HepG2 (cell line): ENCODE results near the gene EPC1. TPM values are rescaled to one million over a fixed set of nuclear protein-coding genes. Genes with fewer than 3 reads are reported as not detected.

ENCODE experiments used
- ELF1 ChIP-seq: sonication (generic); formaldehyde crosslinking; IDR thresholded peaks from 2 replicates; pipeline ENCODE4 v1.4.0; 2020; ENCODE audit warnings: missing genetic modification reagents
- HNF1A ChIP-seq, 2 experiments: sonication (generic) in 1 of 2; formaldehyde crosslinking in 1 of 2; IDR thresholded peaks; 2 replicates each; pipeline versions ENCODE4 v1.4.0 to v1.6.1; 2016 to 2020; ENCODE audit warnings: borderline replicate concordance in 1 of 2, low read depth in 1 of 2, mild to moderate bottlenecking in 1 of 2, missing genetic modification reagents in 1 of 2
- ISL2 ChIP-seq: sonication (generic); formaldehyde crosslinking; IDR thresholded peaks from 2 replicates; pipeline ENCODE4 v1.5.0; 2020; ENCODE audit warnings: missing genetic modification reagents
- MAFF ChIP-seq: IDR thresholded peaks from 2 replicates; pipeline ENCODE4 v1.6.1; 2011; ENCODE audit warnings: low read depth, low read length, improper control_type of control experiment
- MAX ChIP-seq: IDR thresholded peaks from 2 replicates; pipeline ENCODE4 v1.6.1; 2012; ENCODE audit warnings: inconsistent platforms
- POLR2AphosphoS5 ChIP-seq: IDR thresholded peaks from 2 replicates; pipeline ENCODE4 v1.6.1; 2012; ENCODE audit warnings: low read depth, low read length
- SALL2 ChIP-seq: sonication (generic); formaldehyde crosslinking; IDR thresholded peaks from 2 replicates; pipeline ENCODE4 v1.8.1; 2023; ENCODE audit warnings: mild to moderate bottlenecking, missing genetic modification reagents, inconsistent platforms
- YEATS4 ChIP-seq: sonication (generic); formaldehyde crosslinking; IDR thresholded peaks from 2 replicates; pipeline ENCODE4 v1.4.0; 2020; ENCODE audit warnings: missing genetic modification reagents, borderline replicate concordance
- ZBTB40 ChIP-seq, 2 experiments: fragments of 450-650 bp in 1 of 2; sonication (generic) in 1 of 2; formaldehyde crosslinking in 1 of 2; IDR thresholded peaks; 2 replicates each; pipeline versions ENCODE4 v1.6.1 to v1.8.0; 2016 to 2022; ENCODE audit warnings: antibody characterized with exemption in 1 of 2, mild to moderate bottlenecking in 1 of 2, missing genetic modification reagents in 1 of 2
- ZMYM3 ChIP-seq: sonication (generic); formaldehyde crosslinking; IDR thresholded peaks from 2 replicates; pipeline ENCODE4 v1.5.1; 2020; ENCODE audit warnings: mild to moderate bottlenecking, missing genetic modification reagents
- ZNF335 ChIP-seq: sonication (generic); formaldehyde crosslinking; IDR thresholded peaks from 2 replicates; pipeline ENCODE4 v1.4.0; 2020; ENCODE audit warnings: missing genetic modification reagents
- polyA plus RNA-seq, 8 experiments: library from polyadenylated mRNA; depleted of rRNA in 3 of 8; stranded (reverse) in 7 of 8; unstranded in 1 of 8; fragments of >200 nt; fragmentation: Illumina TruSeq in 4 of 8; extraction: Trizol in 4 of 8; gene quantifications; 2 replicates each; pipeline versions ENCODE4 v1.2.1 to v1.2.3, GENCODE V29; 2011 to 2016; ENCODE audit warnings: low read depth in 4 of 8, missing spikeins in 1 of 8, mixed read lengths in 1 of 8; ENCODE audit not compliant: insufficient read depth in 1 of 8
- total RNA-seq, 5 experiments: library from RNA; depleted of rRNA; stranded (reverse); fragments of >200 nt; fragmentation: Illumina TruSeq; extraction: Trizol; gene quantifications; 2 replicates each; pipeline ENCODE4 v1.2.3, GENCODE V29; 2016; ENCODE audit warnings: low read depth in 1 of 5

Gene EPC1
- total and polyA plus RNA-seq, 2 of the 13 experiments (the other 11 are each of a cell fraction or from before 2014, with no cell fraction given): 28.7 to 44.2 TPM

GRCh38 chr10:32378363-32379317 lies 31.7 kb upstream of the EPC1 start (continued):
- TF ChIP-seq HNF1A (IDR thresholded peaks at IDR 0.05; ENCODE audit: low read depth) (peak; percentile 60), HNF1A (CRISPR knock-in tag; IDR thresholded peaks at IDR 0.05; ENCODE audit: borderline replicate concordance) (peak; percentile 68; the same call in 1 of the 2 replicates), YEATS4 (CRISPR knock-in tag) (peak; percentile 40; the same call in 1 of the 2 replicates), ELF1 (CRISPR knock-in tag) (no peak), SALL2 (0 out of 2 replicates have a peak, but pooled peaks have one; percentile 28), POLR2AphosphoS5 (peak; percentile 79), ZMYM3 (CRISPR knock-in tag) (0 out of 2 replicates have a peak, but pooled peaks have one; percentile 30), MAX (peak; percentile 26), ZBTB40 (IDR thresholded peaks at IDR 0.05) (no peak), ZBTB40 (CRISPR knock-in tag; IDR thresholded peaks at IDR 0.05) (peak; percentile 42; the same call in 1 of the 2 replicates), MAFF (peak; percentile 34; the same call in 1 of the 2 replicates), ZNF335 (0 out of 2 replicates have a peak, but pooled peaks have one; percentile 26), ISL2 (CRISPR knock-in tag) (0 out of 2 replicates have a peak, but pooled peaks have one; percentile 23)
